ENCODE results near the gene F12. TPM values are rescaled to one million over a fixed set of nuclear protein-coding genes. Genes with fewer than 3 reads are reported as not detected.

Gene F12
- total and polyA plus RNA-seq, 3 experiments from 2014 or later: 1.9 to 10.3 (median 9.2) TPM

DNA sequence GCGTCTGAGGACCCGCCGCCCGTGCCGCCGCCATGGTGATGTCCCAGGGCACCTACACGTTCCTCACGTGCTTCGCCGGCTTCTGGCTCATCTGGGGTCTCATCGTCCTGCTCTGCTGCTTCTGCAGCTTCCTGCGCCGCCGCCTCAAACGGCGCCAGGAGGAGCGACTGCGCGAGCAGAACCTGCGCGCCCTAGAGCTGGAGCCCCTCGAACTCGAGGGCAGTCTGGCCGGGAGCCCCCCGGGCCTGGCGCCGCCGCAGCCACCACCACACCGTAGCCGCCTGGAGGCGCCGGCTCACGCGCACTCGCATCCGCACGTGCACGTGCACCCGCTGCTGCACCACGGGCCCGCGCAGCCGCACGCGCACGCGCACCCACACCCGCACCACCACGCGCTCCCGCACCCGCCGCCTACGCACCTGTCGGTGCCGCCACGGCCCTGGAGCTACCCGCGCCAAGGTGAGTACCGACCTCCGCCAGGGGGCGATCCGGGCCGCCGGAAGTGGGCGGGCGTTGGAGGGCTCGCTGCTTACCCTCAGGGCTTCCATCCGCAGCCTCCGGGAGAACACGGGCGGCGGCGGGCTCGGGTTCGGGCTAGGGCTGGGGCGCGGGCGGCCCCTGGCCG, 45.8 kb upstream of the F12 start:
- Mint-ChIP-seq H3K4me3 (peak overlapping the region; percentile 85 to 94 (median 90)), H3K27me3 (peaks cover 0 to 4% of the 10 kb centered on the region in 2 donors)
- POLR2A ChIA-PET: interaction anchor here (0.6 to 6.8 kb wide), 17 partner anchors 10 to 453 kb away, joined by 3 to 112 read pairs (median 7); partner anchors contain the start of genes GRK6, PDLIM7 and PRR7

DNA sequence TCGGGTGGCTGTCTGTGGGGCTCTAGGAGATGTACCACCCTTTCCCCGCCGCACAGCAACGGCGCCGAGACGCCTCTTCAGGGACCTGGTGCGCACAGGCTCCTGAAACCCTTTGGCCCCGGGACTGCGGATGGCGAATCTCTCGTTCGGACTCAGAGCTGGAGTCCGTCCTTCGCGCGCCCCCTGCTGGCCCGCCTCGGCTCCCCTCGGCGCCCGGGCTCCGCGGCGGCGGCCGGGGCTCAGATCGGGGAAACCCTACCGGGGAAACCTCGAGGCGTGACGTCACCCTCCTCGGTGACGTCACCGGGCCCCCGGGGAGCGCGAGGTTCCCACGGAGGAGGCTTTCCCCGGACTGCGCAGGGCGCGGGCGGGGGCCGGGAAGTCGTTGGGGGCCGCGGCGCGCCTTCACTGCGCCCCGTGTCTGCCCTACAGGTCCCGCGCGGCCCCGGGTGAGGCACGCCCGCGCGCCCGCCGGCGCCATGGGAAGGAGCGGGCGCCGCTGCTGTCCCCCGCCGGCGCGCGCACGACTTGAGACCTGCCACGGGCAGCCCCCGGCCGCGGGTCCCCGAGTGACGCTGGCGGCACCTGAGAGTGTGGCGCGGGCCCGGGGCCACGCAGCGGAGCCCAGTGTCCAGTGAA, 45.2 kb upstream of the F12 start:
- no peaks in the 10 kb centered on the region for H3K9me3 Mint-ChIP-seq
- H3K36me3 ChIP-seq (ENCODE audit: insufficient read depth, low read length): no peaks in the 10 kb centered on the region
- POLR2A ChIA-PET: interaction anchor here (0.6 to 6.8 kb wide), 15 partner anchors 9 to 453 kb away, joined by 3 to 112 read pairs (median 11); partner anchors contain the start of genes GRK6, PDLIM7 and PRR7
- peaks cover 0 to 8% (median 2%) of the 10 kb centered on the region in 3 donors for H3K36me3 Mint-ChIP-seq
- H3K27ac ChIP-seq (ENCODE audit: low read depth, low read length): peak overlapping the region; percentile 87
- no peaks in the 10 kb centered on the region for H3K9me3 ChIP-seq (ENCODE audit: low read length)
- peaks cover 19 to 32% (median 19%) of the 10 kb centered on the region in 3 donors for H3K4me1 Mint-ChIP-seq
- DNase-seq: peak; percentile 90 to 97 (median 95)
- peak overlapping the region; percentile 46 to 93 (median 89) for H3K4me3 Mint-ChIP-seq
- peak overlapping the region in 7 of 8 donors; percentile 66 to 97 (median 85) for H3K27ac Mint-ChIP-seq
- H3K27me3 Mint-ChIP-seq: peaks cover 0 to 4% of the 10 kb centered on the region in 2 donors
- H3K4me1 ChIP-seq (ENCODE audit: insufficient read depth, low read length): peaks cover 20% of the 10 kb centered on the region
- H3K27me3 ChIP-seq (ENCODE audit: insufficient read depth, low read length, poor library complexity, severe bottlenecking): no peaks in the 10 kb centered on the region
- CTCF ChIA-PET: interaction anchor here (0.9 to 20.8 kb wide), 33 partner anchors 10 to 146 kb away, joined by 3 to 326 read pairs (median 7); partner anchors contain the start of genes DBN1, DDX41, F12 and GRK6
- H3K4me3 ChIP-seq (ENCODE audit: low read length): peak overlapping the region; percentile 59

More for the DNA sequence above, 45.8 kb upstream of the F12 start:
- no peaks in the 10 kb centered on the region for H3K9me3 ChIP-seq (ENCODE audit: low read length)
- H3K9me3 Mint-ChIP-seq: no peaks in the 10 kb centered on the region
- peak; percentile 89 to 97 (median 94) for DNase-seq
- no peaks in the 10 kb centered on the region for H3K27me3 ChIP-seq (ENCODE audit: insufficient read depth, low read length, poor library complexity, severe bottlenecking)
- peaks cover 19 to 32% (median 19%) of the 10 kb centered on the region in 3 donors for H3K4me1 Mint-ChIP-seq
- H3K4me3 ChIP-seq (ENCODE audit: low read length): peak overlapping the region; percentile 59
- no peaks in the 10 kb centered on the region for H3K36me3 ChIP-seq (ENCODE audit: insufficient read depth, low read length)
- CTCF ChIA-PET: interaction anchor here (0.7 to 20.8 kb wide), 36 partner anchors 11 to 146 kb away, joined by 3 to 326 read pairs (median 6); partner anchors contain the start of genes DBN1, DDX41, F12 and GRK6
- H3K36me3 Mint-ChIP-seq: peaks cover 0 to 11% (median 2%) of the 10 kb centered on the region in 3 donors
- peak overlapping the region; percentile 87 for H3K27ac ChIP-seq (ENCODE audit: low read depth, low read length)
- H3K27ac Mint-ChIP-seq: peak overlapping the region; percentile 66 to 97 (median 84)
- H3K4me1 ChIP-seq (ENCODE audit: insufficient read depth, low read length): peaks cover 20% of the 10 kb centered on the region

DNA sequence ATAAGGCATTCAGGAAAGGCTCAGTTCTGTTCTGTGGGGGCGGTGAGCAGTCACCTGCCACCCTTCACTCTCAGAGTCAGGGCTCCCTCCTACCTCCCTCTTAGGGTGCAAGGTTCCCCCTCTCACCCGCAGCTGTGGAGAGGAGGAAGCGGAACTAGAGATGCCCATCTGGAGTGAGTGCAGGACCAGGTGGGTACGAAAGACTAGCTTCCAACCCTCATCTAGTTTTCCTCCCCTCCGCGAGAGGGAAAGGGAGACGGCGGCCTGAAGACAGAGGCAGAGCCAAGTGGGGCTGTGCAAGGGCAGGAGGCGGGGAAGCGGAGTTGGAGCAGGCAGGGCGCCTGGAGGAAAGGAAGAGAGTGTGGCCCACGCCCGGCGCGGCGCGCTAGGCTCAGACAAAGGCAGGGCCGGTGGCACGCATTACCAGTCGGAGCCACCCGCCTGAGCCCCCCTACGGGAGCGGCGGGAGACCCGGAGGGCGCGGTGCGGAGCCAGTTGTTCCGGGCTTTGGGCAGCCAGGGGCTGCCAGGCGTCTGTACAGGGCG, 44.6 kb upstream of the F12 start:
- Mint-ChIP-seq H3K27ac (peak overlapping the region; percentile 47 to 94 (median 84)), H3K9me3 (no peaks in the 10 kb centered on the region), H3K27me3 (peaks cover 0 to 4% of the 10 kb centered on the region in 2 donors), H3K36me3 (peaks cover 0 to 7% (median 2%) of the 10 kb centered on the region in 3 donors), H3K4me3 (peak overlapping the region; percentile 50 to 87 (median 70)), H3K4me1 (peaks cover 19 to 32% (median 19%) of the 10 kb centered on the region in 3 donors)
- peaks cover 20% of the 10 kb centered on the region for H3K4me1 ChIP-seq (ENCODE audit: insufficient read depth, low read length)
- H3K27me3 ChIP-seq (ENCODE audit: insufficient read depth, low read length, poor library complexity, severe bottlenecking): no peaks in the 10 kb centered on the region
- H3K36me3 ChIP-seq (ENCODE audit: insufficient read depth, low read length): no peaks in the 10 kb centered on the region
- no peak overlapping the region for H3K27ac ChIP-seq (ENCODE audit: low read depth, low read length)
- DNase-seq: no peak
- POLR2A ChIA-PET: interaction anchor here (1.5 to 6.8 kb wide), 6 partner anchors 9 to 64 kb away, joined by 5 to 112 read pairs (median 33); partner anchors contain the start of genes GRK6 and PRR7
- no peak overlapping the region for H3K4me3 ChIP-seq (ENCODE audit: low read length)
- CTCF ChIA-PET: interaction anchor here (1.0 to 20.8 kb wide), 18 partner anchors 10 to 145 kb away, joined by 4 to 326 read pairs (median 12); partner anchors contain the start of genes DBN1, F12, GRK6 and MXD3
- H3K9me3 ChIP-seq (ENCODE audit: low read length): no peaks in the 10 kb centered on the region

DNA sequence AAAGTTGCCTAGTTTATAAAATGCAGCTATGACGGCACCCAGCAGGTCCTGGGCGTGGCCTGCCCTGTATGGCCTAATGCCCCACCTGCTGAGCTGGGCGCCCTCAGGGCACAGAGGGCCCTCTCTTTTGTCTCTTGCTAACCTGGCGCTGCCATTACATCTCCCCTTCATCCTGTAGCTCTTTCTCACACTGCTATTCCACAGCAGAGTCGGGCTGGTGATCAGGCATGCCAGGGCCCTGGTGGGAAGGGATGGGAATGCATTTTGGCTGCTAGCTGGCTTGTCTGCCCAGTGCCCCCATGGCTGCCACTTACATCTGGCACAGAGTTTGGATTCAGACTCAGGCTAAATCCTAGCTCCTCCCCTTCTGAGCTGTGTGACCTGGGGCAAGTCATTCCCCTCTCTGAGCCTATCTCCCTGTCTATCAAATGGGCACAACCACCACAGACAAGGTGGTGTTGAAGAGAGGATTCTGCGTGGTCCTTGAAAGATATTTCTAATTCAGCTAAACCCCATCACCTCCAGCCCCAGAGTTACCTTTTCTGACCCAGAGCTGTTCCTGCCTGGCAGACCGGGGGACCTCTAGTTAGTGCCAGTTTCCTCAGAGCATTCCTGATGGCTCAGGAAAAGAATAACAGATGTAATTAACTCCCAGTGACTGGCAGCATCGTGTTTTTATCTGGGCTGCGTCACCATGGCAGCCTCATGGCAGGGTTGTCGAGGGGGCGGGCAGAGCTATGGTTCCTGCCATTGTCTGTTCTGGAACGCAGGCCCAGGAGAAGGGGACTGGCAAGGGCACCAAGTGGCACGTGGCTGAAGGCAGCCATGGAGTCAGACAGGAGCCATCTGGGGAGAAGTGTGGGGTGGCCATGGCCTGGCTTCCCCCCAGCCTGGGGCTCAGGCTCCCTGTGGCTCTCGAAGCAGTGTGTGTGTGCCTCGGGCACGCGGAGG, 43.6 kb upstream of the F12 start:
- Mint-ChIP-seq H3K4me3 (peak overlapping the region in 6 of 7 donors; percentile 34 to 85 (median 56)), H3K27ac (peak overlapping the region in 6 of 8 donors; percentile 69 to 94 (median 82))
- no peaks in the 10 kb centered on the region for H3K9me3 ChIP-seq (ENCODE audit: low read length)

DNA sequence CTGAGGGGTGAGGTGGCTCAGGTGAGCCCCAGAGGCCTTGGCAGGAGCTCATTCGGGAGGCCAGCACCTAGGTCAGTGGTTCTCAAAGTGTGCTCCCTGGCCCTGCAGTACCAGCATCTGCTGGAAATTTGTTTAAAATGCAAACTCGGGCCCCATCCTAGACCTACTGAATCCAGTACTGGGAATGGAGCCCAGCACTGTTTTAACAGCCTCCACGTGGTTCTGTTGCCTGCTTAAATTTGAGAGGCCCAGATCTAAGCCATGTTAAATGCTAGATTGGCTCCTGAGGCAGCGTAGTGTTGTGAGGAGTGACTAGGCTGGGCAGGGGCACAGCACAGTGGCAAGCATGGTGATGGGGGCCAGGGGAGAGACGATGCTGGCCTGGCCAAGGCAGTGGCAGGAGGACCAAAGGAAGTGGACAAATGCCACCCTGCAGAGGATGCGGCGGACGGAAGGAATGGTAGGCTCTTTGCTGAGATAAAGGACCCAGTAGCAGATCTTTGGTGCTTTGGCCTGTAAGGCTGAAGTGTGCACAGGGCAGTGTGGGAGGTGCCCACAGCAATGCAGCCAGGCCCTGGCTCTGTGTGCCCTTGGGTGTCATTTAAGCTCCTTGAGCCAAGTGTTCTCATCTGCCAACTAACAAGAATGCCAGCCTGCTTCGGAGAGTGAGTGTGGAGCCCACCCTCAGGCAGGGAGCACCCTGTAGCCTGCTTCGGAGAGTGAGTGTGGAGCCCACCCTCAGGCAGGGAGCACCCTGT, 41.5 kb upstream of the F12 start:
- Mint-ChIP-seq H3K4me1 (peaks cover 27 to 41% (median 28%) of the 10 kb centered on the region in 3 donors), H3K27ac (peak overlapping the region in 4 of 8 donors; percentile 38 to 97 (median 73)), H3K27me3 (peaks cover 0 to 3% of the 10 kb centered on the region in 2 donors), H3K36me3 (peaks cover 0 to 2% (median 0%) of the 10 kb centered on the region in 3 donors), H3K9me3 (no peaks in the 10 kb centered on the region), H3K4me3 (peak overlapping the region in 1 of 7 donors; percentile 62)
- peaks cover 32% of the 10 kb centered on the region for H3K4me1 ChIP-seq (ENCODE audit: insufficient read depth, low read length)
- CTCF ChIA-PET: interaction anchor here (15.5 to 20.8 kb wide), 3 partner anchors 22 to 61 kb away, joined by 281 to 326 read pairs (median 307); partner anchors contain the start of genes F12, GRK6 and PFN3
- POLR2A ChIA-PET: interaction anchor here (0.6 to 8.2 kb wide), 5 partner anchors 19 to 47 kb away, joined by 3 to 112 read pairs (median 10); partner anchors contain the start of gene GRK6
- no peaks in the 10 kb centered on the region for H3K27me3 ChIP-seq (ENCODE audit: insufficient read depth, low read length, poor library complexity, severe bottlenecking)
- DNase-seq: no peak
- no peak overlapping the region for H3K27ac ChIP-seq (ENCODE audit: low read depth, low read length)
- no peaks in the 10 kb centered on the region for H3K36me3 ChIP-seq (ENCODE audit: insufficient read depth, low read length)
- no peaks in the 10 kb centered on the region for H3K9me3 ChIP-seq (ENCODE audit: low read length)
- no peak overlapping the region for H3K4me3 ChIP-seq (ENCODE audit: low read length)

More for the DNA sequence above, 43.6 kb upstream of the F12 start:
- H3K36me3 Mint-ChIP-seq: peaks cover 0 to 7% (median 2%) of the 10 kb centered on the region in 3 donors
- Histone ChIP-seq H3K4me3 (ENCODE audit: low read length) (no peak overlapping the region), H3K4me1 (ENCODE audit: insufficient read depth, low read length) (peaks cover 28% of the 10 kb centered on the region), H3K27me3 (ENCODE audit: insufficient read depth, low read length, poor library complexity, severe bottlenecking) (no peaks in the 10 kb centered on the region), H3K27ac (ENCODE audit: low read depth, low read length) (no peak overlapping the region), H3K36me3 (ENCODE audit: insufficient read depth, low read length) (no peaks in the 10 kb centered on the region)
- CTCF ChIA-PET: interaction anchor here (0.8 to 20.8 kb wide), 14 partner anchors 9 to 145 kb away, joined by 3 to 326 read pairs (median 31); partner anchors contain the start of genes DBN1, F12, GRK6 and PDLIM7
- H3K27me3 Mint-ChIP-seq: peaks cover 0 to 4% of the 10 kb centered on the region in 2 donors
- POLR2A ChIA-PET: interaction anchor here (1.2 to 6.8 kb wide), 6 partner anchors 8 to 63 kb away, joined by 3 to 112 read pairs (median 33); partner anchors contain the start of genes GRK6 and PRR7
- no peak for DNase-seq
- peaks cover 25 to 41% (median 28%) of the 10 kb centered on the region in 3 donors for H3K4me1 Mint-ChIP-seq
- no peaks in the 10 kb centered on the region for H3K9me3 Mint-ChIP-seq
